IMR-90 (cell line): ENCODE results near the gene HOXC13. TPM values are rescaled to one million over a fixed set of nuclear protein-coding genes. Genes with fewer than 3 reads are reported as not detected.

ENCODE experiments used
- ATAC-seq: fragments of 200-7000 bp; cut with Tn5 transposase; 2 replicates; pipeline ENCODE4 v1.9.1; 2020; ENCODE audit warnings: low read depth, mild to moderate bottlenecking, moderate library complexity
- BruUV-seq: library from RNA; stranded (reverse); fragments of 400-500 nt; replicated peaks from 2 replicates; lab custom pipeline; 2021; lab: Mats Ljungman, UMichigan
- CTCF ChIA-PET: fragments of 300-600 bp; formaldehyde crosslinking; extraction: SDS; loops from one replicate; lab custom pipeline; 2021; ENCODE audit warnings: antibody characterized with exemption; lab: Yijun Ruan, JAX
- POLR2A ChIA-PET: fragments of 300-600 bp; sonication (Branson Sonifier 250); formaldehyde crosslinking; loops from one replicate; lab custom pipeline; 2022; ENCODE audit warnings: antibody characterized with exemption; ENCODE audit not compliant: unreplicated experiment; lab: Charles Lee
- DNase-seq: peaks from one replicate; pipeline ENCODE4 v3.0.0; 2013
- H2AFZ ChIP-seq: replicated peaks from 2 replicates; pipeline ENCODE3; 2013; ENCODE audit warnings: low read length, mild to moderate bottlenecking; ENCODE audit not compliant: poor library complexity
- H2AK5ac ChIP-seq: 2 replicates; pipeline ENCODE4 v1.6.1; 2013; ENCODE audit warnings: low read depth, low read length, inconsistent platforms
- H2AK9ac ChIP-seq: replicated peaks from 2 replicates; pipeline ENCODE3; 2013; ENCODE audit warnings: mild to moderate bottlenecking, low read depth, low read length, moderate library complexity; ENCODE audit not compliant: poor library complexity
- H2BK120ac ChIP-seq: 2 replicates; pipeline ENCODE4 v1.6.1; 2013; ENCODE audit warnings: low read depth, low read length, inconsistent platforms
- H2BK15ac ChIP-seq: 3 replicates; pipeline ENCODE4 v1.6.1; 2013; ENCODE audit warnings: low read depth, low read length, inconsistent platforms
- H2BK20ac ChIP-seq: 2 replicates; pipeline ENCODE4 v1.6.1; 2013; ENCODE audit warnings: low read depth, mild to moderate bottlenecking, inconsistent platforms, low read length, moderate library complexity
- H2BK5ac ChIP-seq: 2 replicates; pipeline ENCODE4 v1.6.1; 2013; ENCODE audit warnings: mild to moderate bottlenecking, low read depth, low read length, inconsistent platforms; ENCODE audit not compliant: poor library complexity, severe bottlenecking
- H3K14ac ChIP-seq: replicated peaks from 2 replicates; pipeline ENCODE4 v1.6.1; 2013; ENCODE audit warnings: low read depth, low read length, inconsistent platforms
- H3K18ac ChIP-seq: 2 replicates; pipeline ENCODE4 v1.6.1; 2013; ENCODE audit warnings: low read depth, low read length, control low read depth
- H3K23ac ChIP-seq: 2 replicates; pipeline ENCODE4 v1.6.1; 2013; ENCODE audit warnings: low read depth, low read length, inconsistent platforms
- H3K27ac ChIP-seq: 2 replicates; pipeline ENCODE4 v1.5.1; 2013; ENCODE audit warnings: mild to moderate bottlenecking, control low read depth, low read length; ENCODE audit not compliant: insufficient read depth
- H3K27me3 ChIP-seq: 2 replicates; pipeline ENCODE4 v1.6.1; 2013; ENCODE audit warnings: low read length; ENCODE audit not compliant: control insufficient read depth, insufficient read depth
- H3K36me3 ChIP-seq: 2 replicates; pipeline ENCODE4 v1.6.1; 2013; ENCODE audit warnings: low read length, mixed read lengths; ENCODE audit not compliant: control insufficient read depth, insufficient read depth
- H3K4ac ChIP-seq: 2 replicates; pipeline ENCODE4 v1.6.1; 2013; ENCODE audit warnings: low read depth, low read length, inconsistent platforms
- H3K4me1 ChIP-seq: 2 replicates; pipeline ENCODE4 v1.6.1; 2013; ENCODE audit warnings: low read length, mixed read lengths; ENCODE audit not compliant: control insufficient read depth, insufficient read depth
- H3K4me2 ChIP-seq: 2 replicates; pipeline ENCODE4 v1.6.1; 2013; ENCODE audit warnings: low read depth, mild to moderate bottlenecking, control low read depth, low read length, moderate library complexity
- H3K4me3 ChIP-seq: 2 replicates; pipeline ENCODE4 v1.5.1; 2013; ENCODE audit warnings: low read depth, mild to moderate bottlenecking, control low read depth, low read length, moderate library complexity; ENCODE audit not compliant: insufficient read depth
- H3K56ac ChIP-seq: 2 replicates; pipeline ENCODE4 v1.6.1; 2013; ENCODE audit warnings: low read length, inconsistent platforms; ENCODE audit not compliant: insufficient read depth; ENCODE audit errors: extremely low read depth
- H3K79me1 ChIP-seq, 2 experiments: 2 replicates each; pipeline ENCODE4 v1.6.1; 2013; ENCODE audit warnings: low read length in 2 of 2, inconsistent platforms in 1 of 2, low read depth in 1 of 2
- H3K9ac ChIP-seq: 2 replicates; pipeline ENCODE4 v1.6.1; 2013; ENCODE audit warnings: low read depth, low read length, control low read depth
- H3K9me1 ChIP-seq: 2 replicates; pipeline ENCODE4 v1.6.1; 2013; ENCODE audit warnings: low read length, inconsistent platforms; ENCODE audit not compliant: insufficient read depth
- H3K9me3 ChIP-seq: 2 replicates; pipeline ENCODE4 v1.6.1; 2013; ENCODE audit warnings: low read length; ENCODE audit not compliant: control insufficient read depth, insufficient read depth
- H4K20me1 ChIP-seq: 2 replicates; pipeline ENCODE4 v1.6.1; 2013; ENCODE audit warnings: low read length, inconsistent platforms; ENCODE audit not compliant: insufficient read depth
- H4K5ac ChIP-seq: 2 replicates; pipeline ENCODE4 v1.6.1; 2013; ENCODE audit warnings: mild to moderate bottlenecking, low read depth, low read length, control low read depth
- H4K8ac ChIP-seq, 2 experiments: 2 replicates each; pipeline ENCODE4 v1.6.1; 2013; ENCODE audit warnings: low read depth in 2 of 2, low read length in 2 of 2, control low read depth in 1 of 2, inconsistent platforms in 1 of 2
- H4K91ac ChIP-seq: 2 replicates; pipeline ENCODE4 v1.6.1; 2013; ENCODE audit warnings: low read depth, low read length, inconsistent platforms; ENCODE audit not compliant: insufficient read depth
- CHD1 ChIP-seq: IDR thresholded peaks from 2 replicates; pipeline ENCODE4 v1.6.1; 2012; ENCODE audit warnings: low read depth, low read length, improper control_type of control experiment
- WGBS, 2 experiments: methylation state at CpG; one replicate each; pipeline versions ENCODE4 v1.1.5 to v1.1.7; 2013; ENCODE audit warnings: missing lambda C conversion rate in 2 of 2; ENCODE audit not compliant: insufficient read length in 1 of 2; ENCODE audit errors: extremely low coverage in 2 of 2; 5-methylcytosine and 5-hydroxymethylcytosine counted together
- dilution Hi-C: fragments of 300-500 bp; cut with HindIII; formaldehyde crosslinking; loops from one replicate; pipeline ENCODE4 v1.14.3; 2018; ENCODE audit warnings: low sequenced_read_pairs; ENCODE audit not compliant: unreplicated experiment
- in situ Hi-C: fragments of 300-500 bp; cut with MboI; formaldehyde crosslinking; loops from 3 replicates; pipeline ENCODE4 v1.14.3; 2019; ENCODE audit warnings: low sequenced_read_pairs, inconsistent platforms, mixed read lengths
- intact Hi-C: fragments of 100-400 bp; cut with micrococcal nuclease; formaldehyde crosslinking; loops from 2 replicates; pipeline ENCODE4 v1.10.0; 2022
- polyA plus RNA-seq, 3 experiments: library from polyadenylated mRNA; depleted of rRNA; stranded (reverse); fragments of >200 nt; gene quantifications; 2 replicates each; pipeline ENCODE4 v1.2.3, GENCODE V29; 2012; ENCODE audit warnings: low replicate concordance in 1 of 3
- total RNA-seq: library from RNA; depleted of rRNA; stranded (reverse); fragments of >200 nt; gene quantifications from 2 replicates; pipeline ENCODE4 v1.2.3, GENCODE V29; 2012

Gene HOXC13
- total and polyA plus RNA-seq, 2 of the 4 experiments (the other 2 are of a cell fraction): not detected

GRCh38 chr12:53970451-53970850 is 31.8 kb downstream of the HOXC13 start:
- Histone ChIP-seq H4K5ac (no peak overlapping the region), H4K20me1 (no peaks in the 10 kb centered on the region), H3K27ac (no peak overlapping the region), H3K4ac (no peak overlapping the region), H2BK120ac (no peak overlapping the region), H2AK5ac (no peak overlapping the region), H3K9me3 (peaks cover 12% of the 10 kb centered on the region), H3K27me3 (peaks cover 99% of the 10 kb centered on the region), H3K4me2 (no peak overlapping the region), H3K4me1 (peaks cover 2% of the 10 kb centered on the region; the same call in 1 of the 2 replicates), H3K14ac (no peak overlapping the region), H2BK5ac (no peak overlapping the region), H4K91ac (no peak overlapping the region), H3K23ac (no peak overlapping the region), H3K4me3 (no peak overlapping the region), H3K36me3 (no peaks in the 10 kb centered on the region), H3K9me1 (no peaks in the 10 kb centered on the region), H4K8ac (no peak overlapping the region), H3K56ac (no peak overlapping the region), H3K18ac (no peak overlapping the region), H3K79me1 (no peaks in the 10 kb centered on the region), H2BK15ac (no peak overlapping the region), H2BK20ac (no peak overlapping the region), H2AFZ (no peak overlapping the region), H2AK9ac (no peak overlapping the region), H3K9ac (no peak overlapping the region)
- ChIA-PET CTCF (no interaction called here), POLR2A (no interaction called here)
- ATAC-seq (no peak), DNase-seq (no peak)
- WGBS, 2 experiments: no CpG with 5 or more reads among the region's 4 CpGs
- TF ChIP-seq CHD1: no peak
- in situ Hi-C loops (no loop called here), intact Hi-C loops (no loop called here), dilution Hi-C loops (no loop called here)
- no TSS peak for BruUV-seq
